Measurements from ENCODE around the gene IFT25.

DNA sequence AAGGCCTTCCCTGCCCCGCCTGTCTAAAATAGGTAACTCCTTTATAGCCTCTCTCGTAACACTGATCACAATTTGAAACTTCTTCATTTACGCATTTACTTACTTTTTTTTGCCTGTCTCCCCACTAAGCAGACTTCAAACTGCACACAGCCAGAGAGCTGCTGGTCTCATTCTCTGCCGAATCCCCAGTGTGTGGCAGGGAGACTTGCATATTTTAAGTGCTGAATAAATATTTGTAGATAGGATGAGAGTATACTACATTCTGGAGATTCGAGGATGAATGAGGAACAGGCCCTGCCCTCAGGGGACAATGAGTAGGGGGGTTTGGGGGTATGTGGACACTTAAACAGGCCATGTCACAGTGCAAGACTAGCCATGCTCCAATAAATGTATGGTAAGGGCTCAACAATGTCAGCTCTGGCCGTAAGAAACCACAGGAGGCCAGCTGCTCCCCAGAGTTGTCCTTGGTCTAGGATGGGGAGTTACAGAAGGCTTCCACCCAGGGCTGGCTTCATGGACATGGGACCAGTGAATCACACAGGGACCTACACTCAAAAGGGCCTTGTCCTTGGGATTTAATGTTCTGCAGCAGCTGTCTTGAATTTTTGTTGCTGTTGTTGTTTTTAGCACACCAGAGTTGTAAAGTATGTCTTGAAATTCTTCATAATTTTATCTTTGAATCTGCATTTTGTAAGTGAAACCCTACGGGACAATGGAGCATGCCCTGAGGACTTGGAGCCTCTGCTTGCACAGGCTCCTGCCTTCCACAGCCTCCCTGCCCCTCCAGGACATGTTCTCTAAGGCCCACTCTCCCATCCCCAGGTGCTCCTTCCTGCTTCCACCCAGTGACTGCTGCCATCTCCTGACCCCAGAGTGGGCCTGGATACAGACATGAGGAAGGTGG is 43.0 kb downstream of the IFT25 start:
- TF ChIP-seq, protein P1, sequence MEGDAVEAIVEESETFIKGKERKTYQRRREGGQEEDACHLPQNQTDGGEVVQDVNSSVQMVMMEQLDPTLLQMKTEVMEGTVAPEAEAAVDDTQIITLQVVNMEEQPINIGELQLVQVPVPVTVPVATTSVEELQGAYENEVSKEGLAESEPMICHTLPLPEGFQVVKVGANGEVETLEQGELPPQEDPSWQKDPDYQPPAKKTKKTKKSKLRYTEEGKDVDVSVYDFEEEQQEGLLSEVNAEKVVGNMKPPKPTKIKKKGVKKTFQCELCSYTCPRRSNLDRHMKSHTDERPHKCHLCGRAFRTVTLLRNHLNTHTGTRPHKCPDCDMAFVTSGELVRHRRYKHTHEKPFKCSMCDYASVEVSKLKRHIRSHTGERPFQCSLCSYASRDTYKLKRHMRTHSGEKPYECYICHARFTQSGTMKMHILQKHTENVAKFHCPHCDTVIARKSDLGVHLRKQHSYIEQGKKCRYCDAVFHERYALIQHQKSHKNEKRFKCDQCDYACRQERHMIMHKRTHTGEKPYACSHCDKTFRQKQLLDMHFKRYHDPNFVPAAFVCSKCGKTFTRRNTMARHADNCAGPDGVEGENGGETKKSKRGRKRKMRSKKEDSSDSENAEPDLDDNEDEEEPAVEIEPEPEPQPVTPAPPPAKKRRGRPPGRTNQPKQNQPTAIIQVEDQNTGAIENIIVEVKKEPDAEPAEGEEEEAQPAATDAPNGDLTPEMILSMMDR (IDR thresholded peaks at IDR 0.05), result no peak
- TF ChIP-seq, protein P2, sequence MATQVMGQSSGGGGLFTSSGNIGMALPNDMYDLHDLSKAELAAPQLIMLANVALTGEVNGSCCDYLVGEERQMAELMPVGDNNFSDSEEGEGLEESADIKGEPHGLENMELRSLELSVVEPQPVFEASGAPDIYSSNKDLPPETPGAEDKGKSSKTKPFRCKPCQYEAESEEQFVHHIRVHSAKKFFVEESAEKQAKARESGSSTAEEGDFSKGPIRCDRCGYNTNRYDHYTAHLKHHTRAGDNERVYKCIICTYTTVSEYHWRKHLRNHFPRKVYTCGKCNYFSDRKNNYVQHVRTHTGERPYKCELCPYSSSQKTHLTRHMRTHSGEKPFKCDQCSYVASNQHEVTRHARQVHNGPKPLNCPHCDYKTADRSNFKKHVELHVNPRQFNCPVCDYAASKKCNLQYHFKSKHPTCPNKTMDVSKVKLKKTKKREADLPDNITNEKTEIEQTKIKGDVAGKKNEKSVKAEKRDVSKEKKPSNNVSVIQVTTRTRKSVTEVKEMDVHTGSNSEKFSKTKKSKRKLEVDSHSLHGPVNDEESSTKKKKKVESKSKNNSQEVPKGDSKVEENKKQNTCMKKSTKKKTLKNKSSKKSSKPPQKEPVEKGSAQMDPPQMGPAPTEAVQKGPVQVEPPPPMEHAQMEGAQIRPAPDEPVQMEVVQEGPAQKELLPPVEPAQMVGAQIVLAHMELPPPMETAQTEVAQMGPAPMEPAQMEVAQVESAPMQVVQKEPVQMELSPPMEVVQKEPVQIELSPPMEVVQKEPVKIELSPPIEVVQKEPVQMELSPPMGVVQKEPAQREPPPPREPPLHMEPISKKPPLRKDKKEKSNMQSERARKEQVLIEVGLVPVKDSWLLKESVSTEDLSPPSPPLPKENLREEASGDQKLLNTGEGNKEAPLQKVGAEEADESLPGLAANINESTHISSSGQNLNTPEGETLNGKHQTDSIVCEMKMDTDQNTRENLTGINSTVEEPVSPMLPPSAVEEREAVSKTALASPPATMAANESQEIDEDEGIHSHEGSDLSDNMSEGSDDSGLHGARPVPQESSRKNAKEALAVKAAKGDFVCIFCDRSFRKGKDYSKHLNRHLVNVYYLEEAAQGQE (IDR thresholded peaks at IDR 0.05; ENCODE audit: insufficient read depth in 1 of 2, low read depth in 2 of 2, low read length in 1 of 2), result no peak
- no peak for TF ChIP-seq SIN3A (IDR thresholded peaks at IDR 0.05; ENCODE audit: borderline replicate concordance, insufficient read depth, low read depth, low read length)
- no peak for TF ChIP-seq POLR2AphosphoS5 (IDR thresholded peaks at IDR 0.05; ENCODE audit: low read depth, low read length)

Data from Panc1 (cell line).